Ascending aorta (tissue), 2 donors: ENCODE results near the gene MAP3K6. TPM values are rescaled to one million over a fixed set of nuclear protein-coding genes. Genes with fewer than 3 reads are reported as not detected.
A peak's percentile ranks its signal among the peaks of the same experiment; 100 is the strongest.

ENCODE experiments used
- DNase-seq, 2 donors: peaks; one replicate each; pipeline ENCODE4 v3.0.0-alpha.2; 2019; ENCODE audit warnings: low spot score in 2 of 2
- H3K27ac ChIP-seq, 2 donors: fragments of 200-600 bp; sonication (generic); one replicate each; pipeline ENCODE4 v1.5.1; 2016 to 2017; ENCODE audit warnings: mild to moderate bottlenecking in 1 of 2
- H3K27me3 ChIP-seq: fragments of 200-600 bp; sonication (generic); one replicate; pipeline ENCODE4 v1.5.1; 2017
- H3K36me3 ChIP-seq, 2 donors: fragments of 200-600 bp; sonication (generic); one replicate each; pipeline ENCODE4 v1.5.1; 2016
- H3K4me1 ChIP-seq, 2 donors: fragments of 200-600 bp; sonication (generic); one replicate each; pipeline ENCODE4 v1.5.1; 2016 to 2017; ENCODE audit warnings: mild to moderate bottlenecking in 1 of 2
- H3K4me3 ChIP-seq, 2 donors: fragments of 200-600 bp; sonication (generic); one replicate each; pipeline ENCODE4 v1.5.1; 2016 to 2017; ENCODE audit warnings: mild to moderate bottlenecking in 1 of 2
- H3K9me3 ChIP-seq, 2 donors: fragments of 200-600 bp; sonication (generic); one replicate each; pipeline ENCODE4 v1.5.1; 2016
- CTCF ChIP-seq, 3 experiments: fragments of 200-600 bp in 2 of 3; fragments of 450-650 bp in 1 of 3; sonication (generic) in 2 of 3; IDR thresholded peaks; one replicate each; pipeline ENCODE4 v1.5.1; 2016 to 2019; ENCODE audit warnings: antibody characterized with exemption in 3 of 3, mild to moderate bottlenecking in 1 of 3, moderate library complexity in 1 of 3
- intact Hi-C: fragments of 100-400 bp; cut with DNase I; formaldehyde crosslinking; loops from one replicate; pipeline ENCODE4 v1.15.1; 2023
- total RNA-seq: library from RNA; depleted of rRNA; stranded (reverse); fragments of >200 nt; gene quantifications from one replicate; pipeline ENCODE4 v1.1.0, GENCODE V29; 2016

Gene MAP3K6
- total RNA-seq, 1 donor from 2014 or later, result 164 TPM

- DNase-seq, result no peak
- no peak overlapping the region for H3K4me3 ChIP-seq
- no peak for TF ChIP-seq CTCF (IDR thresholded peaks at IDR 0.05)
- intact Hi-C loops, result no loop called here
- H3K27me3 ChIP-seq, result no peaks in the 10 kb centered on the region
- no peak overlapping the region for H3K27ac ChIP-seq
- H3K4me1 ChIP-seq, result no peaks in the 10 kb centered on the region
- H3K9me3 ChIP-seq, result no peaks in the 10 kb centered on the region
- peaks cover 50 to 68% of the 10 kb centered on the region in 2 donors for H3K36me3 ChIP-seq
These were observed 33.0 kb downstream of the MAP3K6 start for GRCh38 chr1:27333717-27334279.

- DNase-seq, result no peak
- intact Hi-C loops, result no loop called here
These were observed 34.1 kb downstream of the MAP3K6 start for GRCh38 chr1:27332536-27333281.

GRCh38 chr1:27331922-27332321 lies 34.8 kb downstream of the MAP3K6 start:
- intact Hi-C loops, result no loop called here
- no peak for DNase-seq
- TF ChIP-seq CTCF (IDR thresholded peaks at IDR 0.05), result no peak
- H3K4me3 ChIP-seq, result no peak overlapping the region
- H3K36me3 ChIP-seq, result peaks cover 52 to 74% of the 10 kb centered on the region in 2 donors
- no peaks in the 10 kb centered on the region for H3K4me1 ChIP-seq
- H3K27ac ChIP-seq, result no peak overlapping the region
- H3K27me3 ChIP-seq, result no peaks in the 10 kb centered on the region
- H3K9me3 ChIP-seq, result no peaks in the 10 kb centered on the region

More at GRCh38 chr1:27332536-27333281, 34.1 kb downstream of the MAP3K6 start:
- H3K27me3 ChIP-seq, result no peaks in the 10 kb centered on the region
- TF ChIP-seq CTCF (IDR thresholded peaks at IDR 0.05), result peak; percentile 76 to 85 (median 84)
- no peak overlapping the region for H3K27ac ChIP-seq
- H3K9me3 ChIP-seq, result no peaks in the 10 kb centered on the region
- no peaks in the 10 kb centered on the region for H3K4me1 ChIP-seq
- peaks cover 50 to 67% of the 10 kb centered on the region in 2 donors for H3K36me3 ChIP-seq
- no peak overlapping the region for H3K4me3 ChIP-seq

GRCh38 chr1:27331426-27331825 lies 35.3 kb downstream of the MAP3K6 start:
- peaks cover 47 to 74% of the 10 kb centered on the region in 2 donors for H3K36me3 ChIP-seq
- intact Hi-C loops, result no loop called here
- no peak overlapping the region for H3K27ac ChIP-seq
- H3K27me3 ChIP-seq, result no peaks in the 10 kb centered on the region
- H3K9me3 ChIP-seq, result no peaks in the 10 kb centered on the region
- no peak for TF ChIP-seq CTCF (IDR thresholded peaks at IDR 0.05)
- no peaks in the 10 kb centered on the region for H3K4me1 ChIP-seq
- no peak overlapping the region for H3K4me3 ChIP-seq
- DNase-seq, result no peak

- Histone ChIP-seq H3K4me3 (no peak overlapping the region), H3K9me3 (no peaks in the 10 kb centered on the region), H3K36me3 (peaks cover 41 to 72% of the 10 kb centered on the region in 2 donors), H3K4me1 (no peaks in the 10 kb centered on the region), H3K27me3 (no peaks in the 10 kb centered on the region), H3K27ac (no peak overlapping the region)
- intact Hi-C loops, result no loop called here
- no peak for TF ChIP-seq CTCF (IDR thresholded peaks at IDR 0.05)
- DNase-seq, result no peak
These were observed 36.0 kb downstream of the MAP3K6 start for GRCh38 chr1:27330786-27331185.
